GM12865 (cell line): ENCODE measurements around the gene PELO.

Experiments used
- DNase-seq: peaks from one replicate; pipeline ENCODE4 v3.0.0; 2010; ENCODE audit warnings: low read depth
- H3K4me3 ChIP-seq: 2 replicates; pipeline ENCODE4 v1.5.1; 2011; ENCODE audit warnings: mild to moderate bottlenecking, low read depth, low read length, control low read depth
- CTCF ChIP-seq: IDR thresholded peaks from 2 replicates; pipeline ENCODE4 v1.5.1; 2011; ENCODE audit warnings: low read length, control low read depth, low read depth, inconsistent platforms; ENCODE audit not compliant: insufficient read depth; ENCODE audit errors: missing control alignments

The PELO gene

GRCh38 chr5:52771343-52772039 lies 16.2 kb upstream of the PELO start:
- peak; percentile 67 for DNase-seq
- H3K4me3 ChIP-seq, result no peak overlapping the region
- TF ChIP-seq CTCF, result no peak

- no peak for DNase-seq
- no peak overlapping the region for H3K4me3 ChIP-seq
- no peak for TF ChIP-seq CTCF
These were observed 15.0 kb upstream of the PELO start for GRCh38 chr5:52772668-52773067.

GRCh38 chr5:52773342-52773741 lies 14.4 kb upstream of the PELO start:
- no peak for TF ChIP-seq CTCF

GRCh38 chr5:52774005-52774410 lies 13.7 kb upstream of the PELO start:
- H3K4me3 ChIP-seq, result no peak overlapping the region
- TF ChIP-seq CTCF, result no peak
- DNase-seq, result no peak

More at GRCh38 chr5:52773342-52773741, 14.4 kb upstream of the PELO start:
- DNase-seq, result no peak
- no peak overlapping the region for H3K4me3 ChIP-seq

GRCh38 chr5:52776116-52776515 lies 11.6 kb upstream of the PELO start:
- DNase-seq, result no peak
- TF ChIP-seq CTCF, result no peak

GRCh38 chr5:52777186-52777585 lies 10.5 kb upstream of the PELO start:
- no peak for DNase-seq
- no peak overlapping the region for H3K4me3 ChIP-seq
- TF ChIP-seq CTCF, result no peak

More at GRCh38 chr5:52776116-52776515, 11.6 kb upstream of the PELO start:
- no peak overlapping the region for H3K4me3 ChIP-seq

GRCh38 chr5:52778781-52779180 lies 8.9 kb upstream of the PELO start:
- DNase-seq, result no peak
- TF ChIP-seq CTCF, result no peak

More at GRCh38 chr5:52778781-52779180, 8.9 kb upstream of the PELO start:
- no peak overlapping the region for H3K4me3 ChIP-seq
